Endometrial microvascular endothelial cells (primary cell): ENCODE measurements around the gene FDXR. TPM values are rescaled to one million over a fixed set of nuclear protein-coding genes. Genes with fewer than 3 reads are reported as not detected.

Experiments used
- in situ Hi-C: cut with HindIII; loops from 2 replicates; pipeline ENCODE4 v1.10.0; 2017; ENCODE audit warnings: low sequenced_read_pairs, low pct_unique_long_range_greater_than_20kb; ENCODE audit errors: inconsistent ontology term
- total RNA-seq: library from RNA; depleted of rRNA; stranded (reverse); fragments of >200 nt; gene quantifications from one replicate; pipeline ENCODE4 v1.2.3, GENCODE V29; 2015; ENCODE audit errors: inconsistent ontology term

FDXR gene
- total RNA-seq, 1 donor from 2014 or later, result 73.7 TPM

DNA sequence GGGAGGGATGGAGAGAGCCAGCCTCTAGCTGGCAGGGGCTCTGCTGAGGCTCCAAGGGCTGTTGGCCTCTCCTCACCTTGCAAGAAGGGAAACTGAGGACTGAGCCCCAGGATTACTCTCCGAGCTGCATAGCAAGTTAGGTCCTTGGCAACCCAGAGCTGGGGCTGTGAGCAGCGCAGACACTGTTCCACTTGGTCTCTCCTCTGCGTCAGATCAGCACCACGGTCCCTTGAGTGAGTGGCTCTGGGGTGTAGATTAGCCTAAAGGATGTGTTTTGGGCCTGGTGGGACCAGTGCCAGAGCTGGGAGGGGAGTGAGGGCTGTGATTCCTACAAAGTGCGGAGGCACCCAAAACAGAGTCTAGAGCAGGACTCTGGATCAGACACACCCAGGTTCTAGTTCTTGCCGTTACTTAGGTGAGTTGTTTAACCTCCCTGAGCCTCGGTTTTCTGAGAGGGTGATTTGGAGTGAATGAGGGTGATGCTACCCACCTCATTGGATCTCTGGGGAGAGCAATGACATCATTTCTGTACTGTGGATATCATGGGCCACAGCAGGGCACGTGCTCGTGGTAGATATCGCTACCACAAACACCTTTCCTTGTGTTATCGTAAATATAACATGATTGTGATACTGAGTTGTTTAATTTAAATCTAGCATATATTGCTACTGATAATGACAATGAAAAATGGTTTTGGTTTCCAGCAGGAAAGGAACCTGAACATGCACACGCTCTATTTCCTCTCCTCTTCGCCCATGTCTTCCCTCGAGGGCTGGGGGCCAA is 28.8 kb upstream of the FDXR start:
- in situ Hi-C loops, result no loop called here

DNA sequence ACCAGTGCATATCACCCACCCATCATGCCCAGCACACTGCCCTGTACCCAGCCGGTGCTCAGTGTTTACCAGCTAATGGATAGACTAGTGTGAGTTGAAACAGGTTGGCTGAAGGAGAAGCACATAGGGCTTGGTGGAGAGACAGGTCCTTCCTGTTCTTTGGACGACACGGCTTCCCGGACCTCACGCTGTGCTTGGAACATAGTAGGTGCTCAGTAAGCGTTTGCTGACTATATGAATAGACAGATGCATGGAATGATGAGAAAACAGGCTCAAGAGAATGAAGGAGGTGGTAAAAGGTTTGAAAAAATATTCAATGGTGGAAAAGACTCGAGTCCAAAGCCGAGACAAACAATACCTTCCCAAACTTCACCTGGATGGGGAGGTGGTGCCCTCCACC is 27.4 kb upstream of the FDXR start:
- in situ Hi-C loops, result no loop called here

DNA sequence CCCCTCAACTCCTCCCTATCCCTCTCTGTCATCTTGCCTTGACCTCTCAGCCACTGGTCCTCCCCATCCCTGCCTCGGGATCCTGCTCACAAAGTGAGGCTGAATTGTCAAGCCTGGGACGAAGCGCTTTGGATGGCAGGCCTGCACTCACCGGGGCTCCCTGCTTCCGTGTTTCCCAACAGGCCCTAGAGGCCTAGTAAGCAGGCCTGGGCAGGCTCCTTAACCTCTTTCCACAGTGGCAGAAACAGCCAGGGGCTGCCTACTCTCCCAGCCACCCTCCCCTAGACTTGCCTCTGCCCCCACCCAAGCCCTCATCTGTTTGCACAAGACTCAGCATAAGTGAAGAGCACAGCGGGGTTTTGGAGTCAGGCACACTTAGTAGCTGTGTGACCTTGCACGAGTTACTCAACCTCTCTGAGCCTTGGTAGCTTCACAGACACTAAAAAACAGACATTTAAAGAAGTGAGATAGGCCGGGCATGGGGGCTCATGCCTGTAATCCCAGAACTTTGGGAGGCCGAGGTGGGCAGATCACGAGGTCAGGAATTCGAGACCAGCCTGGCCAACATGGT is 25.7 kb upstream of the FDXR start:
- in situ Hi-C loops, result no loop called here

GRCh38 chr17:74893936-74894671 is 21.3 kb upstream of the FDXR start:
- in situ Hi-C loops, result no loop called here

DNA sequence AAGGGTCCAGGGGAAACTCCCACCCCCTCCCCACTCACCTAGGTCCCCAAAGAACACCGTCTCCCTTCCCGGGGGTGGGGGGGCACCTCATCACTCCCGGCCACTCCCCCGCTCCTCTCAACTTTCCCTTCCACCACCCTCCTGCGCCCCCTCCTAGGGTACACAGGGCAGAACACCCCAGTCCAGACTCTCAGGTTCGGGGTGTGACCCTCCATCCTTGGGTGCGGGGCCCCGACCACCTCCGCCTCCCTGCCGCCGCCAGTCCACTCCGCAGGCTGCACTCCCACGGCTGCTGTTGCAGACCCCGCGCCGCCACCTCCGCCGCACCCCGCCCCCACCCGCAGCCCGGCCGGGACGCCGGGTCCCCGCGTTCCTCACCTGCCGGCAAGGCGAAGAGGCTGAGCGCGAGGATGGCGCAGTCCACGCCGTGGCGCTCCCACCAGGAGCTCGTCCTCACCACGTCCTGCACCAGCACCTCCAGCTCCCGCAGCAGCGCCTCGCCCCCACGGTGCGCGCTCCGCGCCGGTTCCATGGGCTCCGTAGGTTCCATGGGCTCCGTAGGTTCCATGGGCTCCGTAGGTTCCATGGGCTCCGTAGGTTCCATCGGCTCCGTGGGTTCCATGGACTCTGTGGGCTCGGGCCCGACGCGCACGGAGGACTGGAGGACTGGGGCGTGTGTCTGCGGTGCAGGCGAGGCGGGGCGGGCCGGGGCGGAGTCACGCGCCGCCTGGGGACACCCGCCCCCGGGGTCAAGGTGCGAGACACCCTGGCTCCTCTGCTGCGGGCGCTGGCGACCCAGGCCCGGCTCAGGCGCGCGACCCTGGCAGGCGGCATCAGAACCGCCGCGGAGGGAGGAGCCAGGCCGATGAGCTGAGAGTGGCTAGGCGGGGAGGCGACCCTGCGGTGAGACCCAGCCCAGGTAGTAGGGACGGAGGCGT is 20.4 kb upstream of the FDXR start, which contains the start of gene FADS6:
Gene FADS6 (minus strand): TSS at position 660 of the 938 bp plus-strand sequence. CDS start 38 bp downstream, at position 622.
- in situ Hi-C loops, result no loop called here

GRCh38 chr17:74892013-74892841 is 19.4 kb upstream of the FDXR start:
- in situ Hi-C loops, result no loop called here

DNA sequence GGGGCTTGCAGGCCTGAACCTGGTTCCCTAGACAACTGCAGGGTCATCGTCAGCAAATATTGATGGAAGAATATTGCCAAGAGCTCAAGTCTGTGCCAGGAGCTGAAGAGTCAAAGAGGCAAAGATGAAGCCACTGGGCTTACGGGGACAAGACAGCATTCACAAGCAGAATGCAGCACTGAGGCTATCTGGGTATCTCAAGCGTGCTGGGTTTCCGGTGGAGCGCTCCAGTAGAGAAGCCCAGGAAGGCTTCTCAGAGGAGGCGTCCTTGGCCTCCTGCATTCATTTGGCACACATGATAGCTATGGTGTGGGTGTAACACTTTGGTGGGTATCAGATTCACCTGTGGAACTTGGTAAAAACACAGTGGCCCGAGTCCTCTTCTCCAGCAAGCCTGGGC is 17.8 kb upstream of the FDXR start:
- in situ Hi-C loops, result no loop called here

- in situ Hi-C loops, result no loop called here
Observed at GRCh38 chr17:74888469-74888868, 15.7 kb upstream of the FDXR start.

GRCh38 chr17:74883241-74883745 is 10.5 kb upstream of the FDXR start:
- in situ Hi-C loops, result no loop called here

DNA sequence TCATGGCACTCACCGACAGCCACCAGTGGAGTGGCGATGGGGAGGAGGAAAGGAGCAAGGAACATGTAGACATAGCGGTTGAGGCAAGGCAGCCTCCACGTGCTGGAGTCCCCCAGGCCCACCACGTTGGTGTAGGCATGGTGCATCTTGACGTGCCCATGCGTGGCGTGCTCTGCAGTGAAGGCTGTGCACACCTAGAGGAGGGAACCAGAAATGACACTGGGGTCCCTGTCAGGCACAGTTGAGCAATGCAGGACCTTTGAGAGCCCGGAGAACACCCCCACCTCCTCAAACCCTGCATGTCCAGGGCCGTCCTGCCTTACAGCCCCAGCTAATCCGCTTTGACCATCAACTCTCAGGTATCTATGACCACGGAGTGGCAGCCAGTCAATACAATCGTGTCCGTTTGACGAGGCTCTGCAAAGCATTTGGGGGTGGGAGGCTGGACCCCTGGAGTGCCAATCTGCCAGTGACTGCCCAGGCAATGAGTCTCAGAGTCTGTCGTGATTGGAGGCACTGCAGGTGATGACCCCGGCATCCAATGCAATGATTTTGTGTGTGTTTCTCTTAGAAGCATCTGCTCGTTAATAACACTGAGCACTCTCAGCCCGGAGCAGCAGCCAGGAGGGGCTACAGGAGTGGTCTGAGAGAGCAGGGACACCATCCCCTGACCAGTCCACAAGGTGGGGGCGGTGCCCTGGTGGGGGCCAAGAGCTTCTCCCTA is 9.9 kb upstream of the FDXR start:
- in situ Hi-C loops, result no loop called here

GRCh38 chr17:74881073-74881472 is 8.3 kb upstream of the FDXR start:
- in situ Hi-C loops, result no loop called here

DNA sequence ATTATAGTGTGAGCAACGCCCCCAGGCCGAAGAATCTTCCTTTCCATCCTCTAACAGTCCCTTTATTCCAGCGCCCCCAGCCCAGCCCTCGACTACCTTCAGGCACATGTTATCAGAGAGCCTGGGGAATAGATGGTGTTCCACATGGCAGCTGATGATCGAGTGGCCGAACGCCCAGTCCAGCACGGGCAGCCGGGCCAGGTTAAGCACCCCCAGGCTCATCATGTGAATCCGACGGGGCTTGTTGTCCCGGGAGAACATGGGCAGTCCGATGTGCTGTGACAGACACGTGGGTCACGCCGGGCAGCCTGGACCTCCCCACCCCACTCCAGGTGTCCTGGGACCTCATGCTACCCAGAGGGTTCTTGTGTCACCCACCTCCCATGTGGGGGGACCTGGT is 6.5 kb upstream of the FDXR start:
- in situ Hi-C loops, result no loop called here

- in situ Hi-C loops, result no loop called here
Observed at GRCh38 chr17:74878658-74879057, 5.9 kb upstream of the FDXR start.

DNA sequence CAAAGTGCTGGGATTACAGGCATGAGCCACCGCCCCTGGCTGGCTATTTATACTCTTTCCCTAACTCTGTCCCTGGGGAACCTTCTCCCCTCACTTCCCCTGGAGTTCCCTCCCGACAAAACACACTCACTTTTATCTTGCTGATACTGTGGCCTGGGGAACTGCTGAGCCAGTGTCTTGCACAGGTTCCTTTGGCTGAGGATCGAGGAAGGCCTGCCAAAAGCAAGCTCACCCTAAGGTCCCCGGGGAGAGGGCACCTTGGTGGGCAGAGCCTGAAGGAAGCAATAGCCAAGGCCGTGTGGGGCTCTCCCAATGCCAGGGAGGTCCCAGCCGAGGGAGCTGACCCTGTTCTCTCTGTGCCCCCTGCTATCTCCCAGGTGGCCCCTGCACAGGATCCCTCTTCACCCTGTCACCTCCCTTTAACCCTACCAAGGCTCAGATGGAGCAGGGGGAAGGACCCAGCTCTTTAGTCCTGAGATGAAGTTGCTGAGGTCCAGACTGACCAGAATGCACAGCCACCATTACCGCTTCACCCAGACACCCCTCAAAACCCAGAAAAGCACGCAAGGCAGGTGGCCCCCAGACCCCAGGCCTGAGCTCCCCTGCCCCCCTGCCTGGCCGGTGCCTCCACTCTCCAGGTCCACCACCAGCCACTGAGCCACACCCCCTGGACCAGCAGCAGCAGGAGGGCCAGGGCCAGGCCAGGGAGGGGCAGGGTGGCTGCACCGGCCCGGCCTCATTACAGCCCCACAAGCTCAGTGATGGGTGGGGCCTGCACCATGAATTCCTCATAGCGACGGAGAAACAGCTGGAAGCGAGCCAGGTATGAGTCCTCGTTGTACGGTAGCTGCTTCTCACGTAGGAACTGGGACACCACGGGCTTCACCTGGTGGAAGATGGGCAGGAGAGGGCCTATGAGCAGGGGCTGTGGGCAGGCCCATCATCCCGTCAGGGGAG is 5.1 kb upstream of the FDXR start:
- in situ Hi-C loops, result no loop called here

GRCh38 chr17:74875977-74876593 is 3.3 kb upstream of the FDXR start:
- in situ Hi-C loops, result no loop called here
